Measurements from ENCODE around the gene SLC4A5.
"Not testable (repeated sequence)": the region's sequence is repeated elsewhere in the genome, so short reads cannot be mapped to it uniquely, and the experiment has no call there.

Gene SLC4A5

DNA sequence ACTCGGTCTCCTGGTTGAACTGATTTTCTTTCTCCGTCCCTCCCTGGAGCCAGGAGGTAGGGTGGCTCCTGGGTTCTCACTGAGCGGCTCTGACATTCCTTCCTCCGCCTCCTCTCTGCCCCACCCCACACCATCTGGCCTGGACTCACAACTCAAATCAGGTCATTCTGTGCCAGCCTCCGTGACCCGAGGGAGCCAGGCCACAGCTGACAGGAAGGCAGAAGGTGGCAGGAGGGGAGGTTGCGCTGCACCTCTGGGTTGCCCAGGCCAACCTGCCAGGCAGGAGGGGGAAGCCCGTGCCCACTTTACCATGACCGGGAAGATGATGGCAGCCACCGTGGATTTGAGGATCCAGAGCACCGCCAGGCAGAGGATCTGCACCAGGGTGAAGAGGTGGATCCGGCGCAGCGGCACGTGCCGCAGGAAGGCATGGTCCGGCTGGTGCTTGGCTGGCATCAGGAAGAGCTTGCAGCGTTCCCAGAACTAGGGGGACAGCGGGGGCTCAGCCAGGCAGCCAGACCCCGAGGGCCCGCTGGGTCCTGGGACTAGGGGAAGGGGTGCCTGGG is 116.5 kb downstream of the SLC4A5 start:
- no peak for DNase-seq

DNA sequence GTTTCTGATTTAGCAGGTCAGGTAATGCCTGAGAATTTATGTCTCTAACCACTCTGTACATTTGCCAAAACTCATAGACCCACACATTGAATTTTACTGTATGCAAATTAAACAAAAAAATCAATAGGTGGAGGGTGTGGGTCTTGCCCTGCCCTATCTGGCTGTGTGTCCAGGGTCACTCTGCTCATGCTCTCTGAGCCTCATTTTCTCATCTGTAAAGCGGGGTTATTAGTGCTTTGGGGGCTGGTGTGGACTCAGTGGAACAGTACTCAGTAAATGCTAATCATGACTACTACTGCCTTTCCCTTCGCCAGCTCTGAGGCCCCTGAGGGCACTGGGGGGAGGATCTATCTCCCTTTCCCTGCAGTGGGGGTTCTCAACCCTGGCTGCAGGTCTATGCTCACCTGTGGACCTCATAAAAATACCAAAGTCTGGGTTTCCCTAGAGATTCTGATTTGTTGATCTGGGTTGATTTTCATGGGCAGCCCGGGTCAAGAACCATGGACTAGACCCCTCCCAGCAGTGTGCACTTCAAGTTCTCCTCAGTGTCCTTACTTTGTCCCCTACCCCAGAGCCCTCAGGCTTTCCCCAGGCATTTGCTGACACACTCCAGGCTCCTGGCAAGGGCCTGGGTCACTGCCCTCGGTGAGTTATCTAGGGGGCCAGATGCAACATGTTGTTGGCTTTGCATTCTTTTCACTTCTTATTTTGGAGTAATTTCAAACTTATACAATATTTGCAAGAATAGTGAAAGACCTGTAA is 117.3 kb downstream of the SLC4A5 start:
- DNase-seq: no peak

DNA sequence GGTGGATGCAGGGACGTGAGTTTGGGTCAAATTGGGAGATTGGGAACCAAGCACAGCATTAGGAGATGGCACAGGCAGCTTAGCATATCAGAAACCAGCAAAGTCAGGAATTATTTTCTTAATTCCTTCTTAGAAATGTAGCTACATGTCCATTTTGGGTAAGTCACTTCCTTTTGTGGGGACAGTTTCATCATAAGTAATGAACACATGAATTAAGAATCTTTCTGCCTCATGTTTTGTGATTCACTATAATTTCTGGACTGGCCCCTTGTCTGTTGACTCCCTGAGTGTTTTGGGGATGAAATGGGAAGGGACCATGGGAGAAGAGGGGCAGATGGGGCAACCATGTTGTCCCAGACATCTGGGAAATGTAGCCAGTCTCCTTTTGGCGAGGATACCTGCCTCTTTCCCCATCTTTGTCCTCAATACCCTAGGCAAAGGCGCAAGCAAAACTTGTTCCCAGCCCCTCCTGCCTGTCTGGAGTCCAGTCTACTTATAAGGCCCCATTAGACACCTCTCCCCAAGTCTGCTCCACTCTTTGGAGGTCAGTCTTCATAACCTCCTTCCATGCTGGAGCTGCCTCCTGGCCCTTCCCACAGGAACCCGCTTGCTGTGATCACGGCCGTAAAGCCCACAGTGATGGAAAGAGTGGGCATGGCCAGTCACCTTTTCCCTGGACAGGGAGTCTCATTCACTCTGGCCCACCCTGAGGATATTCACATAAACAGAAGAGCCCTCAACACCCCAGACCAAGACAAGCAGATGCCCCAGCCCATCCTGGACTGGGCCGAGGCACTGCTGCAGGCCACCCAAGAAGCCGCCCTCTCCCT is 119.1 kb downstream of the SLC4A5 start:
- peak; percentile 23 for DNase-seq

DNA sequence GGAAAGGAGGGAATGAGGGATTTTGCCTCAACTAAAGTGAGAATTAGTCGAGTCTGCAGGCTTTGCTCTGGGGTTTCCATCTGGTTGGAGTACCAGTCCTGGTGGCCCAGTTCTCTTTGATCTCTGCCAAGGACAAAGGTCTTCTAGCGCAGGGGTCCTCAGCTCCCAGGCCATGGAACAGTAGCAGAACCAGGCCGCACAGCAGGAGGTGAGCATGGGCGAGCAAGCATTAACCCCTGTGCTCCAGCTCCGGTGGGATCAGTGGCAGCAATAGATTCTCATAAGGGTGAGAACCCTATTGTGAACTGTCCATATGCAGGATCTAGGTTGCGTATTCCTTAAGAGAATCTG is 120.9 kb downstream of the SLC4A5 start:
- no peak for DNase-seq

DNA sequence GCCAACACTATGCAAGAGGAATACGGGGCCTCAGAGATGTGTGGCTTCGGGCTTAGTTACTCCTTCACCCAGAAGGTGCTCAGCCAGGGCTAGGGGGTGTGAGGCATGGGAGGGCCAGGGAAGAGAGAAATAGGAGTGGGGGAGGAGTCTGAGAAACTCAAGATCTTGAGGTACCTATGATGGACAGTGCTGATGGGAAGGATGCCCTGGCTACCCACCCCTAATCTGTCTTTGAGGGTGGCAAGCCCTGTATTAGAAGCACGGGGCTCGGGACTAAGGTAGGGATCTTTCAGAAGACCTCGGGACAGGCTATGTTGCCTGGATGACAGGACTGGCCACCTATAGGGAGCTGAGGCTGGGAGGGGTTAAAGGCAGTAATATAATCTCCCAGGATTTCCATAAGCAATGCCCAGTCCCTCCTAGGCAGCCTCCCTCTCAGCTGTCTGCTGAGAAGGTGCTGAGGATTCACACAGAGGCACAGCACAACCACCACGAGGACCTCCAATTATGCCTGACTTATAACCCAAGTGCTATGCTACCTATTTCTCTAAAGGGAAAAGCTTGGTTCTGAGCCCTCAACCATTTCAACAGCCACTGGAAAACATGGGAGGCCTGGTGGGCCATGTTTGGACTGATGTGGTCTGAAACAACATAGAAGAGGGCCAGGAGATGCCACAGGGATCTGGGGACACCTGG is 121.5 kb downstream of the SLC4A5 start:
- no peak for DNase-seq

DNA sequence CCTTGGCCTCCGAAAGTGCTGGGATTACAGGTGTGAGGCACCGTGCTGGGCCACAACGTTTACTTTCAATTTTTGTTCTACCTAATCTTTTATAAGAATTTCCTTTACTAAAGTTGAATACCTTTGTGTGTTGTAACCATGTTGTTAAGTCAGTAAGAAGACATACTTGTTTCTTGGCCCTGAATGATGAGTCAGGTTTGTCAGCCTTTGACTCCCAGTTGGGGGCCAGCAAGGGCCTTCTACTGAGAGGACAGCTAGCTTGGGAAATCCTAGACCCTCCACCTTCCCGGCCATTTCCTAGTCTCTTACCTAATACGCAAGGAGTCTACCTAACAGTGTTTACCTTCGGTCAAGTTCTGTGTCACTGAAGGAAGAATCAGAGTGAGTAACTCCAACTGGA is 122.1 kb downstream of the SLC4A5 start:
- DNase-seq: no peak

DNA sequence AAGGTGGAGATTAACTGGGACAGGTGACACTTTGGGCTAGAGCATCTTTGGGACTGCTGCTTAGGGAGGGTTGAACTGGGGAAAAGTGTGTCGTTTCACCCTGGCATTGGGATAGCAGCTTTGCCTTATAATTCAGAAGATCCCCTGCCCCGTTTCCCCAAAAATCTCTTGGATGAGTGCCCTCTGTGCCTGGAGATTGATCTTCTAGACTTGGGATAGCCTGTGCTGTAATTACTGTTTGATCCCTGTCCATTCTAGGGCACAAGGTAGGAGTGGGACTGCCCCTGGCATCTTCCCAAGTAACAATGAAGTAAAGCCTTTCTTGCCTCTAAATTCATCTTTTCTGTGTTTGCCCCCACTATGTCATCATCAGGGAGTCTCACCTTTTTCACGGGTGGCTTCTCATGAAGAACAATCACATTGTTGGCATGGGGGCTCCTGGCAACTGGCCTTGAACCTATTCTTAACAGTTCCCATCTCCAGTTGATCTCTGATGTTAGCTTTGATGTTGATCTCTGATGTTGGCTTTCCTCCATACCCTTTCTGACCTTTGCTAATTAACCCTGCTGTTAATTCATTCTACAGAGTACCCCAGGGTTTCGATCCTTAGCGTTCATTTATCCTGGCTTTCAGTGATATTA is 123.2 kb downstream of the SLC4A5 start:
- DNase-seq: no peak

DNA sequence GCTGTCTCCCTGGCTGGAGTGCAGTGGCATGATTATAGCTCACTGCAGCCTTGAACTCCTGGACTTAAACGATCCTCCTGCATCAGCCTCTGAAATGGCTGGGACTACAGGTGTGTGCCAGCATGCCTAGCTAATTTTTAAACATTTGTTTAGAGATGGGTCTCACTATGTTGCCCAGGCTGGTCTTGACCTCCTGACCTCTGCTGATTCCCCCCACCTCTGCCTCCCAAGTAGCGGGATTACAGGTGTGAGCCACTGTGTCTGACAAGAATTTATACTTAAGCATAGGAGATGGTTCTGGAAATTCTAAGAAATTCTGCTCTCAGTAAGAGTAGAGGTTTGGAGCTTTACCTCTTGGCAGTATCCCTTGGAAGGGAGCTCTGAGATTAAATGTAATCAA is 126.6 kb downstream of the SLC4A5 start:
- DNase-seq: no peak

DNA sequence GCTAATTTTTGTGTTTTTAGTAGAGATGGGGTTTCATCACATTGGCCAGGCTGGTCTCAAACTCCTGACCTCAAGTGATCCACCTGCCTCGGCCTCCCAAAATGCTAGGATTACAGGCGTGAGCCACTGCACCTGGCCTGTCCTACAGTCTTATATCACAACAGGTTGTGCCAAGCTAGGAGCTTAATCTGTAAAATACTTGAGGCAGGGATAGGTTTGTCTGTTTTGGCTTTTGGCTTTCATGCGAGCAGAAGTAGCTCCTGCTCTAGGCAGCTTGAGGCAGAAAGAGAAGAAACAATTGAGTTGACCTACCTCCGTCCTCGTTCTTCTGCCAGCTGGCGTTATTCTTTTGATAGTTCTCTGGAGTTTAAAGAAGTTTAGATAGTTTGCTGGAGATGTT is 127.4 kb downstream of the SLC4A5 start:
- DNase-seq: not testable (repeated sequence)

DNA sequence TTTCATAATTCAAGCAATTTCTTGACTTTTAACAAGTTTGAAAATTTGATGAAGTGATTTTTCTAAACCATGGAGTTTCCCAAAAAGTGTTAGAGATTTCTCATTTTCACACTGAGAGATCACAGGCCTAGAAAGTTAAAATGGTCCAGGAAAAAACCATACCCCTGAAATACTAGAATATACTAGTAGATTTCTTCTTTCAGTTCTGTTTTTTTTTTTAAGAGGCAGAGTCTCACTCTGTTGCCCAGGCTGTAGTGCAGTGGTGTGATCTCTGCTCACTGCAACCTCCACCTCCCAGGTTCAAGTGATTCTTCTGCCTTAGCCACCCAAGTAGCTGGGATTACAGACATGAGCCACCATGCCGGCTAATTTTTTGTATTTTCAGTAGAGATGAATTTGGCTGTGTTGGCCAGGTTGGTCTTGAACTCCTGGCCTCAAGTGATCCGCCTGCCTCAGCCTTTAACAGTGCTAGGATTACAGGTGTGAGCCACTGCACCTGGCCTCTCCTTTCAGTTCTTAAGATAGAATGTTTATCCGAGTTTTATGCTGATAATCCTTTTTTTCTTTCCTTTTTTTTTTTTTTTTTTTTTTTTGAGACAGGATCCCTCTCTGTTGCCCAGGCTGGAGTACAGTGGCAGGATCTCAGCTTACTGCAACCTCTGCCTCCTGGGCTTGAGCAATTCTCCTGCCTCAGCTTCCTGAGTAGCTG is 130.4 kb downstream of the SLC4A5 start:
- DNase-seq: no peak

DNA sequence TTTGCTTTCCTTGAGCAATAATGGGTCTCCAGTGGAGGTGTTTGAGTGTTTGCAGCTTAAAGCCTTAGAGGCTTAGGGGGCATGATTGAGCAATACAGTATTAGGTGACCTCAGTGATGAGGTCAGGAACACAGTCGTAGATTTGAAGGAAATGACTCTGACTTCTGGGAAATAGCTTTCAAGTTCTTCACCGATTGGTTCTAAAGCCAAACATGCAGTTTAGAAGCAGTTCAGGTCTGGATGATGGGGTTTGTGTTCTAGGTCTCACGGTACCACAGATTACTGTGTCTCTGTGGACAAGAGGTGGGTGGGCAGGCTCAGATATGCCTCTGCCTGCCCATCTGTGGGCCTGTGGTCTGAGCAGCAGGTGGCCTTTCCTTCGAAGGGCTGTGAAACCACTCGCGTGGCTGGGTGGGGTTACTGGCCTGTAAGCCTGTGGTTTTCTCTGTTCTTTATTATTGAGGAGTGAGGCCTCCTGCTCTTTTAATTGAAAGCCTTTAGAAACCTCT is 137.0 kb downstream of the SLC4A5 start:
- DNase-seq: peak; percentile 66

DNA sequence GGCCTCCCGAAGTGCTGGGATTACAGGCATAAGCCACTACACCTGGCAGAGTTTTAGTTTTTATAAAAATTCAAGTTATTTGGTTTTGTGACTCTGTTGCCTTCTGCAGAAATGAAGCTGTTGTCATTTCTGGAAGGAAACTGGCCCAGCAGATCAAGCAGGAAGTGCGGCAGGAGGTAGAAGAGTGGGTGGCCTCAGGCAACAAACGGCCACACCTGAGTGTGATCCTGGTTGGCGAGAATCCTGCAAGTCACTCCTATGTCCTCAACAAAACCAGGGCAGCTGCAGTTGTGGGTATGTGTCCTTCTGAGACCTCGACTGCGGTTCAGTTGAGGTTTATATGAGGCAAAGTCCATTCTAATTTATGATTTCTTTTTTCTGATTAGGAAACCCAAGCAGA is 137.6 kb downstream of the SLC4A5 start:
- no peak for DNase-seq

DNA sequence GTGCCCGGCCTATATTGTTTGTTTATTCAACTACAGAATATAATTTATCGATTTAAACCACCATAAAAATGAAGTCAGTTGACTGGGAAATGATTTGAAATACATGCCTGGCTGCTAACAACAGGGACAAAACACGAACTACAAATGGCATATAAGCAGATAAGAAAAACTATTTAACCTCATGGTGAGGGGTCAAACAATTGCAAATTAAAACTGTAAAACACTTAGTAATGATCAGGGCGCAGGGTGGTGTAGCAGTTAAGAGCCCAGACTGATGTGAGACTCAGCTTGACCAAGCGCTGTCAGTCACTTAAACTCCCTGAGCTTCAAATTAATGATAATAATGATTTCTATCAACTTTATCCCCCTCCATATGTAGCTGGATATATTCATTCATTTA is 138.1 kb downstream of the SLC4A5 start:
- DNase-seq: no peak

DNA sequence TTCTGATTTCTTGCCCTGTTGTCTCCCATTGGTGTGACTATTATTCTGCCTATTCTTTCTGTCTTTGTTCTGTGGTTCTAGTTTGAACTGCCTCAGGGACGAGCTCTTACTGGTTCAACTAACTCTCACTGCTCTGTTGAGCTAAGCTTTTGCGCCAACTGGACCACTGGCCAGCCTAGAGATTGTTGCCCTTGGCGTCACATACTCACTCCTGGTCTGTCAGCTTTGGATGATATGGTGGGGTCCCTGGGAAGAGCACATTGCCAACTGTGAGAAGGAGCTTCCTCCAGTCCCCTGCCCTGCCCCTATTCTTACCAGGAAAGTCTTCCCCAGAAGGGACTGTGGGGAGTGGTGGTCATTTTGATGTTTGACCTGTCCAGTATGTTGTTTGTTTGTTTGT is 138.8 kb downstream of the SLC4A5 start:
- DNase-seq: no peak

DNA sequence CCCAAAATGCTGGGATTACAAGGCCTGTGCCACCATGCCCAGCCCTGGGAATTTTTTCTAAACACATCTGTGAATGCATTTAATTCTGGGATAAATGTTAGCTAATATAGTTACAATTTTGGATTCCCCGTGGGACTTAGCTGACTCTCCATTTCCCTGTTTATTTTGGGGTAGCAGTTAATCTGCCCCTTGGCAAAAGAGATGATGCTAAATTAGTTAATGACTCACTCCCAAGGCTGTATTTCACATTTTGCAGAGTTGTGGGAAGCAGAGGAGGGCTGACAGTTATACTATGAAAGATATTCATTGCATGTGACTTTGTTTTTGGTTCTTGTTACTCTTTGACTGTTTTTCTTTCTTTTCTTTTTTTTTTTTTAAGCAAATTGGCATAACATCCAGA is 141.6 kb downstream of the SLC4A5 start:
- peak; percentile 71 for DNase-seq

DNA sequence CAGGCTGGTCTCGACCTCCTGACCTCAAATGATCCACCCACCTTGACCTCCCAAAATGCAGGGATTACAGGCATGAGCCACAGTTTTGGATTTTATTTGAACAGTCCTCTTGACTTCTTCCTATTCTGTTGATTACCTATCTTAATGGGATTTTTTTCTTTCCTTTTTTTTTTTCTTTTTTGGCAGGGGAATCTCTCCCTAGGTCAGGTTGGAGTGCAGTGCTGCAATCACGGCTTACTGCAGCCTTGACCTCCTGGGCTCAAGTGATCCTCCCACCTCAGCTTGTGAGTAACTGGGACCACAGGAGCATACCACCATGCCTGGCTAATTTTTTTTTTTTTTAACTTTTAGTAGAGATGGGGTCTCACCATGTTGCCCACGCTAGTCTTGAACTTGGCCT is 142.0 kb downstream of the SLC4A5 start:
- no peak for DNase-seq

DNA sequence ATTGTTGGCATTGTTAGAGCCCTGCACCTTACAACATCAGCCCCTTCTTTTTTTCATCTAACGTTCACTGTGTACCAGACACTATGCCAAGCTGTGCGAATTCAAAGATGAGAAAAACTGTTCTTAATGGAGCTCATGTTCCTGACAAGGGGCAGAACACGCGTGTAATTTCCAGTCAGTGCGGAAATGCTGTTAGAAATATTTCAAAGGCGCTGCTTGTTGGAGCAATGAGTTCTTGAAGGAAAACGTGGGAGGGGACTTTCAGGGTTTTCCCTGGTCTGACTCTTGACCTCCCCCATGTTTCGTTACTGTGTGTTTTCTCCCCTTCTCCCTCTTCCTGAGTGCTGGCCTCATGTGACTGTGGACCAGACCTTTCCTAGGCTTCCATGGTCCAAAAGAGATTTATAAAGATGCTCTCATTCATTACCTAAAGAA is 143.3 kb downstream of the SLC4A5 start:
- no peak for DNase-seq

DNA sequence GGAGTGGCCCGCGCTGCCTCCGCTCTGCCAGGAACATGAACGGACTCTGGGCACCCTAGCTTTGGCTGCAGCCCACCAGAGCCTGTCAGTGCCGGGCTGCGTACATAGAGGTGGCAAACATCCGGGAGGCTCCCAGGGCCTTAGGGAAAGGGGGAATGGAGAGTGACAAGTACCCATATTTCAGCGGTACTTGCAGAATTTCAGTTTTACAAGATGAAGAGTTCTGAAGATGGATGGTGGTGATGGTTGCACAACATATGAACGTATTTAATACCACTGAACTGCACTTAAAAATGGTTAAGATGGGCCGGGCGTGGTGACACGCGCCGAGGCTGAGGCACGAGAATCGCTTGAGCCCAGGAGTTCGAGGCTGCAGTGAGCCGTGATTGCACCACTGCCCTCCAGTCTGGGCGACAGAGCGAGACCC is 143.9 kb downstream of the SLC4A5 start:
- no peak for DNase-seq

DNA sequence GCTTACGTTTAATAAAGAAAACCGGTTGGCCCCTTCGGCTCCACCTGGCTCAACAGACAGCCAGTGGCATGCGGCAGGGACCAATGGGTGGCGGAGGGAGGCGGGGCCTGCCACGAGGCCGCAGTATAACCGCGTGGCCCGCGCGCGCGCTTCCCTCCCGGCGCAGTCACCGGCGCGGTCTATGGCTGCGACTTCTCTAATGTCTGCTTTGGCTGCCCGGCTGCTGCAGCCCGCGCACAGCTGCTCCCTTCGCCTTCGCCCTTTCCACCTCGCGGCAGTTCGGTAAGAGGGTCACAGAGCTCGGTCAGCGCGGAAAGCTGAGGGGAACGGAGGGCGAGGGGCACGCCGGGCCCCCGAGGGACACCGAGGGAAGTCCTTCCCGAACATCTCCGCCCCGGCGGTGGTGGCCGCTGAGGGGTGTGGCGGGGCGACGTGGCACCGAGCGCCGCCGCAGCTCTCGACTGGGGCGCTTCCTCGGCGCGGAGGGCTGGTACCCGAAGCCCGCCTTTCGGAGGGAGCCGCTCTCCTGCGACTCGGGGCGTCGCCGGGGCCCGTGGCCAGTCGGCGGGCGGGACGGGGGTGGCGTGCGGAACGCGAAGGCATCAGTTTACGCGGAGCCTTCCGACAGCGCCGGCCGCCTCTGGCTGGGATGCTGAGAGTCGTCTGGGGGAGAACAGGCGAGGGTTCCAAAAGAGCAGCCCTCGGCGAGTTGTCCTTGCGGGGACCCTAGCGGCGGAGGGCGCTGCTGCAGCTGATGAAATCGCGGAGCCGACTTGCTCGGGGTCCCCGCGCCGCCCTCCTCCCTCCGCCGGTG is 144.5 kb downstream of the SLC4A5 start, which contains the start of gene MTHFD2:
Gene MTHFD2, plus strand, starts transcription at position 155 of the 814 bp plus-strand sequence. Its CDS starts 27 bp downstream, at position 182.
- peak; percentile 99 for DNase-seq

DNA sequence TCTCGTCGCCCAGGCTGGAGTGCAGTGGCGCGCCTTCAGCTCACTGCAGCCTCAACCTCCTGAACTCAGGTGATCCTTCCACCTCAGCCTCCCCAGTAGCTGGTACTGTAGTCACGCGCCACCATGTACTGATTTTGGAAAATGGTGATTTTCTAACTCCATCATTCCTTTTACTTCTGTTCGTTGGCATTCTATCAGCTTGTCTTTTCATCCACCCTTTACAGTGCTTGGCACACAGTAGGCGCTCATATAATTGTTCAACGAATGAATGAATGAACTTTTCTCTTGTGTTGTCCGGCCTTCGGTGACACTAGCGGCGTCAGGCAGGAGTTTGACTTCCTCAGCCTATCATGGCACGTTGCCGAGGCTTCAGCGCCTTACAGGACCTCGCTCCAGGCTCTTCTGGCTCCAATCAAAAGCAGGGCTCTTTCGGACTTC is 145.2 kb downstream of the SLC4A5 start:
- DNase-seq: no peak

DNA sequence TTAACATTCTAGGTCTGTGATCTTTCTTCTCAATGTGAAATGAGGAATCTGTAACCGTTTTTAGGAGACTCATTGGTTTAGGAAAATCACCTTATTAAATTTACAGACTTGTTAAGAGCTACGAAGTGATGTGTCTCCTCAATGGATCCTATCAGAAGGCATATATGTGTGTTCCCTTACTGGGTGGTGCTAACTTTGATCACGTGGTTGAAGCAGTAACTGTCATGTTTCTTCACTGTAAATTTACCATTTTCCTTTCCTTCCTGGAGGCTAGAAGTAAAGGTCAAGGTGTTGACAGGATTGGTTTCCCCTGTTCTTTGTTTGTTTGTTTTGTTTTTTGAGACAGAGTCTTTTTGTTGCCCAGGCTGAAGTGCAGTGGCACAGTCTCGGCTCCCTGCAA is 146.2 kb downstream of the SLC4A5 start:
- no peak for DNase-seq

Data from EL (cell line).